Measurements from ENCODE around the gene SPATA31E1. TPM values are rescaled to one million over a fixed set of nuclear protein-coding genes. Genes with fewer than 3 reads are reported as not detected.

Gene SPATA31E1
- total and polyA plus RNA-seq, 9 of the 15 experiments (the other 6 are each of a cell fraction or from before 2014, with no cell fraction given), result not detected

DNA sequence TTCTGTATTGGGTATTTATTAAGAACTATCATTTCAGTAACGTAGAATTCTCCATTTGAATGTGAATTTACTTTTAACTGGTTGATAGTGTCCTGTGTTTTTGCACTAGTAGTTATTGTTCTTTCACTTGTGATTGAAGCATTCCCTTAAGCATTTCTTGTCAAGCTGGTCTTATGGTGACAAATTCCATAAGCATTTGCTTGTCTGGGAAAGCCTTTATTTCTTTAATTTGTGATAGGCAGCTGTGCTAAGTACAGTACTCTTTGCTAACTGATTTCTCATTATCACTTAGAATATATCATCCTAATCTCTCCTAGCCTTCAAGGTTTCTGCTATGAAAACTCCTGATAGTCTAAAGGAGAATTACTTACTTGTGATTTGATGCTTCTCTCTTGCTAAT lies 21.3 kb upstream of the SPATA31E1 start:
- H3K79me2 ChIP-seq (ENCODE audit: control insufficient read depth, insufficient read depth, low read length), result no peaks in the 10 kb centered on the region
- no peaks in the 10 kb centered on the region for H3K9me3 ChIP-seq (replicated peaks; ENCODE audit: control insufficient read depth, insufficient read depth, low read depth, low read length)
- no peaks in the 10 kb centered on the region for H3K4me1 ChIP-seq (replicated peaks in 1 of 2; ENCODE audit: control insufficient read depth in 2 of 2, insufficient read depth in 2 of 2, low read length in 2 of 2)
- ChIA-PET CTCF (ENCODE audit: low intra/inter-chr PET ratio) (no interaction called here), POLR2A (no interaction called here)
- no peak for FAIRE-seq
- no peaks in the 10 kb centered on the region for H4K20me1 ChIP-seq (replicated peaks; ENCODE audit: control insufficient read depth, insufficient read depth, low read length)
- no peak for ATAC-seq
- H3K4me3 ChIP-seq, result no peak overlapping the region
- TF ChIP-seq IFI16 (CRISPR knock-in tag; IDR thresholded peaks at IDR 0.05) (no peak), NRF1 (conservative IDR thresholded peaks at IDR 0.05 in 1 of 2, IDR thresholded peaks at IDR 0.05 in 1 of 2) (no peak), ZSCAN32 (CRISPR knock-in tag; IDR thresholded peaks at IDR 0.05) (no peak), ZNF764 (CRISPR knock-in tag; IDR thresholded peaks at IDR 0.05; ENCODE audit: low read depth) (no peak), MTF1 (CRISPR knock-in tag; IDR thresholded peaks at IDR 0.05; ENCODE audit: borderline replicate concordance) (no peak)
- TF ChIP-seq, protein P1, sequence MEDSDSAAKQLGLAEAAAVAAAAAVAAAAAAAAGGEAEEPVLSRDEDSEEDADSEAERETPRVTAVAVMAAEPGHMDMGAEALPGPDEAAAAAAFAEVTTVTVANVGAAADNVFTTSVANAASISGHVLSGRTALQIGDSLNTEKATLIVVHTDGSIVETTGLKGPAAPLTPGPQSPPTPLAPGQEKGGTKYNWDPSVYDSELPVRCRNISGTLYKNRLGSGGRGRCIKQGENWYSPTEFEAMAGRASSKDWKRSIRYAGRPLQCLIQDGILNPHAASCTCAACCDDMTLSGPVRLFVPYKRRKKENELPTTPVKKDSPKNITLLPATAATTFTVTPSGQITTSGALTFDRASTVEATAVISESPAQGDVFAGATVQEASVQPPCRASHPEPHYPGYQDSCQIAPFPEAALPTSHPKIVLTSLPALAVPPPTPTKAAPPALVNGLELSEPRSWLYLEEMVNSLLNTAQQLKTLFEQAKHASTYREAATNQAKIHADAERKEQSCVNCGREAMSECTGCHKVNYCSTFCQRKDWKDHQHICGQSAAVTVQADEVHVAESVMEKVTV (CRISPR knock-in tag; IDR thresholded peaks at IDR 0.05), result no peak
- intact Hi-C loops (cut with micrococcal nuclease) (no loop called here), in situ Hi-C loops (cut with MboI) (no loop called here)
- H3K36me3 ChIP-seq (ENCODE audit: control insufficient read depth, insufficient read depth, low read length), result no peaks in the 10 kb centered on the region
- H3K4me2 ChIP-seq (ENCODE audit: insufficient read depth, low read length), result no peak overlapping the region
- no peak for DNase-seq (ENCODE audit: extremely low read depth in 1 of 4, low spot score in 3 of 4)
- H2AFZ ChIP-seq (ENCODE audit: low read depth, low read length), result no peak overlapping the region
- H3K9ac ChIP-seq (ENCODE audit: insufficient read depth in 1 of 2, low read depth in 2 of 2, low read length in 2 of 2), result no peak overlapping the region
- H3K27me3 ChIP-seq (ENCODE audit: control insufficient read depth in 2 of 2, insufficient read depth in 2 of 2, low read length in 2 of 2), result peaks cover 6 to 33% of the 10 kb centered on the region in 2 experiments; a peak in 4 of 5 replicates
- H3K9me1 ChIP-seq (ENCODE audit: control insufficient read depth, insufficient read depth, low read length), result no peaks in the 10 kb centered on the region
- no peak overlapping the region for H3K27ac ChIP-seq (ENCODE audit: extremely low read depth, low read depth, low read length)
- BruUV-seq (replicated peaks), result no TSS peak
- WGBS (ENCODE audit: insufficient coverage, low coverage, missing lambda C conversion rate), result 0% methylated on average over 1 of the region's 1 CpG

Data from K562 (cell line).